ENCODE results near the gene ASB1. TPM values are rescaled to one million over a fixed set of nuclear protein-coding genes. Genes with fewer than 3 reads are reported as not detected.

Gene ASB1
- polyA plus RNA-seq, 1 of the 3 experiments (the other 2 are of a cell fraction), result 33.3 TPM

GRCh38 chr2:238461051-238461450, 34.3 kb downstream of the ASB1 start:
- Histone ChIP-seq H3K9ac (no peak overlapping the region), H3K27me3 (ENCODE audit: insufficient read depth) (no peaks in the 10 kb centered on the region), H4K20me1 (ENCODE audit: insufficient read depth) (no peaks in the 10 kb centered on the region), H3K36me3 (replicated peaks in 1 of 2; ENCODE audit: control insufficient read depth in 1 of 2, insufficient read depth in 2 of 2, low read length in 1 of 2) (no peaks in the 10 kb centered on the region), H3K4me2 (no peak overlapping the region), H2AFZ (ENCODE audit: low read depth) (no peak overlapping the region), H3F3A (replicated peaks; ENCODE audit: insufficient read depth) (peaks cover 4% of the 10 kb centered on the region), H3K4me3 (ENCODE audit: low read depth in 2 of 2, low read length in 1 of 2) (no peak overlapping the region), H3K27ac (ENCODE audit: low read depth in 2 of 2, low read length in 1 of 2) (no peak overlapping the region), H3K9me2 (no peaks in the 10 kb centered on the region), H3K4me1 (ENCODE audit: control insufficient read depth in 1 of 2, insufficient read depth in 2 of 2, low read depth in 1 of 2, low read length in 1 of 2) (no peaks in the 10 kb centered on the region; a peak in 1 of 4 replicates), H3K79me2 (ENCODE audit: insufficient read depth) (no peaks in the 10 kb centered on the region), H3K9me3 (no peaks in the 10 kb centered on the region)
- POLR2A ChIA-PET, result no interaction called here
- WGBS (ENCODE audit: low lambda C conversion rate), result 80% methylated on average over 1 of the region's 1 CpG
- CTCF ChIA-PET, result interaction anchor here (0.9 to 2.1 kb wide), 5 partner anchors 19 to 324 kb away, joined by 3 to 8 read pairs (median 4); no protein-coding TSS in a partner anchor
- no peak for TF ChIP-seq YY1 (IDR thresholded peaks at IDR 0.05; ENCODE audit: low read depth)
- DNase-seq, result no peak

DNA sequence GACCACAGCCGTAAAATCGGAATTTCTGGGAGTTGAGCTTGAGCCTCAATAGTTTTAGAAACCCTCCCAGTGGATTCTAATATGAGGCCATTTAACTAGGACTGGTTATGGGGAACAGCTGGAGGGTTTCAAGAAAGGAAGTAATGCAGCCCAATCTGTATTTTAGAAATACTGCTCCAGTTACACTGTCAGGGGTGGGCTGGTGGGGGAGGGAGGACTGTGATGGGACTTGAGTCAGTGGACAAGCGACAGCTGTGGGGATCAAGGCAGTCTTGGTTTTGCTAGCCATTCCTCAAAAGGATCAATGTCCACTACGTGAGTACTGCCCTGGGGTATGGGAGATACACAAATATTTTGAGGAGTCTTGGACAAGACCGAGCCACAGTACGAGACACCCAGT, 34.8 kb downstream of the ASB1 start:
- Histone ChIP-seq H3F3A (replicated peaks; ENCODE audit: insufficient read depth) (peaks cover 4% of the 10 kb centered on the region), H3K27me3 (ENCODE audit: insufficient read depth) (no peaks in the 10 kb centered on the region), H3K36me3 (replicated peaks in 1 of 2; ENCODE audit: control insufficient read depth in 1 of 2, insufficient read depth in 2 of 2, low read length in 1 of 2) (no peaks in the 10 kb centered on the region), H3K9me3 (no peaks in the 10 kb centered on the region), H3K4me2 (no peak overlapping the region), H3K4me1 (ENCODE audit: control insufficient read depth in 1 of 2, insufficient read depth in 2 of 2, low read depth in 1 of 2, low read length in 1 of 2) (no peaks in the 10 kb centered on the region; a peak in 1 of 4 replicates), H3K9me2 (no peaks in the 10 kb centered on the region), H2AFZ (ENCODE audit: low read depth) (no peak overlapping the region), H3K79me2 (ENCODE audit: insufficient read depth) (no peaks in the 10 kb centered on the region), H3K9ac (no peak overlapping the region), H4K20me1 (ENCODE audit: insufficient read depth) (no peaks in the 10 kb centered on the region), H3K4me3 (ENCODE audit: low read depth in 2 of 2, low read length in 1 of 2) (no peak overlapping the region), H3K27ac (ENCODE audit: low read depth in 2 of 2, low read length in 1 of 2) (no peak overlapping the region)
- TF ChIP-seq, protein P1, sequence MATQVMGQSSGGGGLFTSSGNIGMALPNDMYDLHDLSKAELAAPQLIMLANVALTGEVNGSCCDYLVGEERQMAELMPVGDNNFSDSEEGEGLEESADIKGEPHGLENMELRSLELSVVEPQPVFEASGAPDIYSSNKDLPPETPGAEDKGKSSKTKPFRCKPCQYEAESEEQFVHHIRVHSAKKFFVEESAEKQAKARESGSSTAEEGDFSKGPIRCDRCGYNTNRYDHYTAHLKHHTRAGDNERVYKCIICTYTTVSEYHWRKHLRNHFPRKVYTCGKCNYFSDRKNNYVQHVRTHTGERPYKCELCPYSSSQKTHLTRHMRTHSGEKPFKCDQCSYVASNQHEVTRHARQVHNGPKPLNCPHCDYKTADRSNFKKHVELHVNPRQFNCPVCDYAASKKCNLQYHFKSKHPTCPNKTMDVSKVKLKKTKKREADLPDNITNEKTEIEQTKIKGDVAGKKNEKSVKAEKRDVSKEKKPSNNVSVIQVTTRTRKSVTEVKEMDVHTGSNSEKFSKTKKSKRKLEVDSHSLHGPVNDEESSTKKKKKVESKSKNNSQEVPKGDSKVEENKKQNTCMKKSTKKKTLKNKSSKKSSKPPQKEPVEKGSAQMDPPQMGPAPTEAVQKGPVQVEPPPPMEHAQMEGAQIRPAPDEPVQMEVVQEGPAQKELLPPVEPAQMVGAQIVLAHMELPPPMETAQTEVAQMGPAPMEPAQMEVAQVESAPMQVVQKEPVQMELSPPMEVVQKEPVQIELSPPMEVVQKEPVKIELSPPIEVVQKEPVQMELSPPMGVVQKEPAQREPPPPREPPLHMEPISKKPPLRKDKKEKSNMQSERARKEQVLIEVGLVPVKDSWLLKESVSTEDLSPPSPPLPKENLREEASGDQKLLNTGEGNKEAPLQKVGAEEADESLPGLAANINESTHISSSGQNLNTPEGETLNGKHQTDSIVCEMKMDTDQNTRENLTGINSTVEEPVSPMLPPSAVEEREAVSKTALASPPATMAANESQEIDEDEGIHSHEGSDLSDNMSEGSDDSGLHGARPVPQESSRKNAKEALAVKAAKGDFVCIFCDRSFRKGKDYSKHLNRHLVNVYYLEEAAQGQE (IDR thresholded peaks at IDR 0.05; ENCODE audit: low read depth, low read length), result no peak
- no peak for TF ChIP-seq NFIC (IDR thresholded peaks at IDR 0.05; ENCODE audit: borderline replicate concordance)
- no peak for TF ChIP-seq MXI1 (IDR thresholded peaks at IDR 0.05; ENCODE audit: low read depth, low read length)
- no peak for TF ChIP-seq TCF12 (IDR thresholded peaks at IDR 0.05)
- TF ChIP-seq ELF1 (IDR thresholded peaks at IDR 0.05), result no peak
- no peak for TF ChIP-seq RXRA (IDR thresholded peaks at IDR 0.05; ENCODE audit: borderline replicate concordance, low read depth)
- no peak for TF ChIP-seq EP300 (IDR thresholded peaks at IDR 0.05; ENCODE audit: borderline replicate concordance in 1 of 2, low read depth in 1 of 2, low read length in 1 of 2)
- TF ChIP-seq USF1 (IDR thresholded peaks at IDR 0.05; ENCODE audit: borderline replicate concordance, low read depth), result no peak
- TF ChIP-seq CHD2 (IDR thresholded peaks at IDR 0.05; ENCODE audit: low read length, partially characterized antibody), result no peak
- no peak for TF ChIP-seq TAF1 (IDR thresholded peaks at IDR 0.05; ENCODE audit: borderline replicate concordance, low read depth, low read length)
- no peak for TF ChIP-seq PBX3 (IDR thresholded peaks at IDR 0.05)
- TF ChIP-seq EZH2phosphoT487 (IDR thresholded peaks at IDR 0.05; ENCODE audit: borderline replicate concordance, low read depth), result no peak
- TF ChIP-seq, protein P2, sequence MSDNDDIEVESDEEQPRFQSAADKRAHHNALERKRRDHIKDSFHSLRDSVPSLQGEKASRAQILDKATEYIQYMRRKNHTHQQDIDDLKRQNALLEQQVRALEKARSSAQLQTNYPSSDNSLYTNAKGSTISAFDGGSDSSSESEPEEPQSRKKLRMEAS (IDR thresholded peaks at IDR 0.05; ENCODE audit: low read depth), result no peak
- TF ChIP-seq RCOR1 (IDR thresholded peaks at IDR 0.05; ENCODE audit: low read length), result no peak
- no peak for TF ChIP-seq NRF1 (IDR thresholded peaks at IDR 0.05; ENCODE audit: low read depth, low read length)
- TF ChIP-seq FOXJ3 (CRISPR knock-in tag; IDR thresholded peaks at IDR 0.05), result no peak
- TF ChIP-seq, protein P3, sequence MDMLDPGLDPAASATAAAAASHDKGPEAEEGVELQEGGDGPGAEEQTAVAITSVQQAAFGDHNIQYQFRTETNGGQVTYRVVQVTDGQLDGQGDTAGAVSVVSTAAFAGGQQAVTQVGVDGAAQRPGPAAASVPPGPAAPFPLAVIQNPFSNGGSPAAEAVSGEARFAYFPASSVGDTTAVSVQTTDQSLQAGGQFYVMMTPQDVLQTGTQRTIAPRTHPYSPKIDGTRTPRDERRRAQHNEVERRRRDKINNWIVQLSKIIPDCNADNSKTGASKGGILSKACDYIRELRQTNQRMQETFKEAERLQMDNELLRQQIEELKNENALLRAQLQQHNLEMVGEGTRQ (IDR thresholded peaks at IDR 0.05; ENCODE audit: borderline replicate concordance, low read depth, low read length), result no peak
- TF ChIP-seq RFX5 (IDR thresholded peaks at IDR 0.05; ENCODE audit: low read length), result no peak
- 80% methylated on average over 5 of the region's 6 CpGs for WGBS (ENCODE audit: low lambda C conversion rate)
- ChIA-PET CTCF (interaction anchor here (0.7 to 2.1 kb wide), 5 partner anchors 10 to 323 kb away, joined by 3 to 8 read pairs (median 4); no protein-coding TSS in a partner anchor), POLR2A (no interaction called here)
- no peak for DNase-seq

Measured in SK-N-SH (cell line).